Esophagus mucosa (tissue), 1 donor: ENCODE measurements around the gene MYRF. TPM values are rescaled to one million over a fixed set of nuclear protein-coding genes. Genes with fewer than 3 reads are reported as not detected.

Source experiments
- ATAC-seq: fragments of 200-7000 bp; cut with Tn5 transposase; one replicate; pipeline ENCODE4 v1.9.1; 2020
- total RNA-seq: library from RNA; stranded (reverse); gene quantifications from one replicate; pipeline ENCODE4 v1.2.4, GENCODE V29; 2023
- donor health status: DM: yes; HTN: yes; CAD: no.

Gene MYRF
- total RNA-seq, 1 donor from 2014 or later = 0.88 TPM

- ATAC-seq = no peak
Observed at GRCh38 chr11:61795876-61796526, 43.6 kb downstream of the MYRF start.

- peak; percentile 42 for ATAC-seq
Observed at GRCh38 chr11:61797263-61797944, 45.0 kb downstream of the MYRF start.

- no peak for ATAC-seq
Observed at GRCh38 chr11:61799665-61800284, 47.3 kb downstream of the MYRF start.

- ATAC-seq = no peak
Observed at GRCh38 chr11:61800331-61801281, 48.2 kb downstream of the MYRF start.

GRCh38 chr11:61802605-61803004 lies 50.2 kb downstream of the MYRF start:
- ATAC-seq = no peak

- no peak for ATAC-seq
Observed at GRCh38 chr11:61803889-61804647, 51.6 kb downstream of the MYRF start.

GRCh38 chr11:61805146-61805545 lies 52.7 kb downstream of the MYRF start:
- ATAC-seq = no peak

- no peak for ATAC-seq
Observed at GRCh38 chr11:61806785-61807184, 54.3 kb downstream of the MYRF start.

GRCh38 chr11:61810671-61811175 lies 58.3 kb downstream of the MYRF start:
- ATAC-seq = no peak

GRCh38 chr11:61811831-61812230 lies 59.4 kb downstream of the MYRF start:
- ATAC-seq = no peak

GRCh38 chr11:61812736-61813411 lies 60.4 kb downstream of the MYRF start:
- ATAC-seq = no peak

GRCh38 chr11:61814247-61814957 lies 62.0 kb downstream of the MYRF start:
- peak; percentile 66 for ATAC-seq

GRCh38 chr11:61814958-61815789 lies 62.7 kb downstream of the MYRF start:
- ATAC-seq = peak; percentile 70

- ATAC-seq = peak; percentile 7
Observed at GRCh38 chr11:61815790-61816735, 63.6 kb downstream of the MYRF start.

- peak; percentile 2 for ATAC-seq
Observed at GRCh38 chr11:61816736-61817455, 64.5 kb downstream of the MYRF start, which contains the start of gene FADS1. FADS1 (minus strand) TSS chr11:61817003; CDS start chr11:61816929, 74 bp downstream.

- ATAC-seq = no peak
Observed at GRCh38 chr11:61817471-61818202, 65.2 kb downstream of the MYRF start.

- peak; percentile 88 for ATAC-seq
Observed at GRCh38 chr11:61820174-61820573, 67.7 kb downstream of the MYRF start.
